Smooth muscle cell (in vitro differentiated cells): Measurements from ENCODE around the gene ETNK2. TPM values are rescaled to one million over a fixed set of nuclear protein-coding genes. Genes with fewer than 3 reads are reported as not detected.

Experiments
- DNase-seq: peaks from one replicate; lab custom pipeline; 2025; ENCODE audit not compliant: unreplicated experiment; lab: John Stamatoyannopoulos, UW
- H2AFZ ChIP-seq: fragments of 200-600 bp; sonication (generic); 2 replicates; pipeline ENCODE4 v1.6.0; 2016; ENCODE audit warnings: antibody characterized with exemption, low read depth, mild to moderate bottlenecking
- H3F3A ChIP-seq: fragments of 200-600 bp; sonication (generic); 2 replicates; pipeline ENCODE4 v1.6.0; 2017; ENCODE audit warnings: antibody characterized with exemption, low read depth
- H3K27ac ChIP-seq: fragments of 200-600 bp; sonication (generic); 2 replicates; pipeline ENCODE4 v1.5.1; 2016; ENCODE audit warnings: low read depth, mild to moderate bottlenecking
- H3K27me3 ChIP-seq: fragments of 200-600 bp; sonication (generic); 2 replicates; pipeline ENCODE4 v1.6.1; 2016; ENCODE audit warnings: low read depth, mild to moderate bottlenecking
- H3K36me3 ChIP-seq: fragments of 200-600 bp; sonication (generic); 2 replicates; pipeline ENCODE4 v1.5.1; 2016; ENCODE audit warnings: low read depth
- H3K4me1 ChIP-seq: fragments of 200-600 bp; sonication (generic); 2 replicates; pipeline ENCODE4 v1.5.1; 2016; ENCODE audit warnings: low read depth
- H3K4me2 ChIP-seq: fragments of 200-600 bp; sonication (generic); 2 replicates; pipeline ENCODE4 v1.6.0; 2016; ENCODE audit warnings: mild to moderate bottlenecking
- H3K4me3 ChIP-seq: fragments of 200-600 bp; sonication (generic); 2 replicates; pipeline ENCODE4 v1.5.1; 2016; ENCODE audit warnings: mild to moderate bottlenecking
- H3K79me2 ChIP-seq: fragments of 200-600 bp; sonication (generic); 2 replicates; pipeline ENCODE4 v1.6.0; 2016; ENCODE audit warnings: low read depth, mild to moderate bottlenecking
- H3K9ac ChIP-seq: fragments of 200-600 bp; sonication (generic); 2 replicates; pipeline ENCODE4 v1.6.0; 2016; ENCODE audit warnings: low read depth
- H3K9me3 ChIP-seq: fragments of 200-600 bp; sonication (generic); replicated peaks from 2 replicates; pipeline ENCODE4 v1.5.1; 2016; ENCODE audit warnings: low read depth
- H4K20me1 ChIP-seq: fragments of 200-600 bp; sonication (generic); 2 replicates; pipeline ENCODE4 v1.6.0; 2016; ENCODE audit warnings: low read depth
- WGBS: methylation state at CpG from one replicate; pipeline ENCODE4 v1.1.7; 2016; ENCODE audit warnings: low lambda C conversion rate; 5-methylcytosine and 5-hydroxymethylcytosine counted together
- polyA plus RNA-seq: library from polyadenylated mRNA; unstranded; fragments of >200 nt; fragmentation: Nextera tagmentation; extraction: Ambion mirVana; gene quantifications from 2 replicates; pipeline ENCODE4 v1.2.1, GENCODE V29; 2016
- total RNA-seq: library from RNA; depleted of rRNA; stranded (reverse); fragments of >200 nt; gene quantifications from 2 replicates; pipeline ENCODE4 v1.2.3, GENCODE V29; 2014
- TF ChIP-seq, protein P1 (sequence below): fragments of 200-600 bp; sonication (generic); IDR thresholded peaks from 2 replicates; pipeline ENCODE4 v1.5.1; 2017; ENCODE audit warnings: borderline replicate concordance, mild to moderate bottlenecking, antibody characterized with exemption; ENCODE audit not compliant: insufficient read depth, poor library complexity, severe bottlenecking

The ETNK2 gene
- total and polyA plus RNA-seq, 2 experiments from 2014 or later, result 8.9 to 21.4 TPM

DNA sequence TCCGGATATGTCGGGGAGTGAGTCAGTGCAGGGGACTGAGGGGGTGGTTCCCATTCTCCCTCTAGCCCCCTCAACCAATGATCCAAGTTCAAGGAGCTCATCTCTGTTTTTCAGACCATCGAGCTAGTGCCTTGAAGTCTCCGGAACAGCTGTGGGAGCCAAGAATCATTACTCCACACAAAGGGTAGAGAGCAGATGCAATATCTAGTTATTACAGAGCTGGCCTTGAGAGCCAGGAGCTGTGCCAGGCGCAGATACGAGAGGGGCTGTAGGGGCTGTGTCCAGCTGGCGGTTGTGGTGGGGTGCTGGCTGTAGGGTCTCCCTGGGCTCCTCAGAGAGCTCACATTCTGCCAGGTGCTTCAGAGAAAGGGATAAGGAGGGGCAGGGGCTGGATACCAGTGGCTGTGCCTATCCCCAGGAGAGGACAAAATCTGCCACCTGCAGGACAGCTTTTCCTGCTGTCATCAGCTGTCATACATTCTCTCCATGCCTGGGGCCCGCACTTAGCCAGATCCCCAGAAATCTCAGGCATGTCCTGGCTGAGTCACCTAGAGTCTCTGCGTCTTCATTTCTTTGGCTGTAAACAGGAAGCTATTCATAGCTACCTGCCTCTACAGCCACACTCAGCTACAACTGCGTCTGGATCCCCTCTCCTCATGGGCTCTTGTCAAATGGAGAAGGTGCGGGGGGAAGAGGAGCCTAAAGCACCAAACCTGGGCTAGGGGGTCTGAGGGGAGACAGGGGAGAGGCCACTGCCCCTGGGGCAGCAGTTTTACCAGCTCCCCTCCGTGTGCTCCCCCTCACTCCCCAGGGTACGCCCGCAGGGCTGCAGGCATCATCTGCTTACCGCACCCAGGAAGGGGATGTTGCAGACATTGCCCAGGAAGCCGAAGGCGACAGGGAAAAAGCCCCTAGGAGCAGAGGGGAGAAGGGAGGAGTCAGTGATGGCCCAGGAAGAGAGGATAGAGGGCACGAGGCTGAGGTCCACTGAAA lies 46.8 kb upstream of the ETNK2 start:
- Histone ChIP-seq H3K27me3 (peaks cover 38% of the 10 kb centered on the region), H3K9me3 (no peaks in the 10 kb centered on the region), H3K36me3 (no peaks in the 10 kb centered on the region), H4K20me1 (no peaks in the 10 kb centered on the region), H3K4me3 (no peak overlapping the region), H3K9ac (peak overlapping the region; percentile 36), H3K79me2 (no peaks in the 10 kb centered on the region), H3F3A (no peaks in the 10 kb centered on the region), H3K4me2 (peak overlapping the region; percentile 54), H3K27ac (peak overlapping the region; percentile 73), H3K4me1 (no peaks in the 10 kb centered on the region), H2AFZ (peak overlapping the region; percentile 3)
- WGBS, result 67% methylated on average over 18 of the region's 18 CpGs
- TF ChIP-seq, protein P1, sequence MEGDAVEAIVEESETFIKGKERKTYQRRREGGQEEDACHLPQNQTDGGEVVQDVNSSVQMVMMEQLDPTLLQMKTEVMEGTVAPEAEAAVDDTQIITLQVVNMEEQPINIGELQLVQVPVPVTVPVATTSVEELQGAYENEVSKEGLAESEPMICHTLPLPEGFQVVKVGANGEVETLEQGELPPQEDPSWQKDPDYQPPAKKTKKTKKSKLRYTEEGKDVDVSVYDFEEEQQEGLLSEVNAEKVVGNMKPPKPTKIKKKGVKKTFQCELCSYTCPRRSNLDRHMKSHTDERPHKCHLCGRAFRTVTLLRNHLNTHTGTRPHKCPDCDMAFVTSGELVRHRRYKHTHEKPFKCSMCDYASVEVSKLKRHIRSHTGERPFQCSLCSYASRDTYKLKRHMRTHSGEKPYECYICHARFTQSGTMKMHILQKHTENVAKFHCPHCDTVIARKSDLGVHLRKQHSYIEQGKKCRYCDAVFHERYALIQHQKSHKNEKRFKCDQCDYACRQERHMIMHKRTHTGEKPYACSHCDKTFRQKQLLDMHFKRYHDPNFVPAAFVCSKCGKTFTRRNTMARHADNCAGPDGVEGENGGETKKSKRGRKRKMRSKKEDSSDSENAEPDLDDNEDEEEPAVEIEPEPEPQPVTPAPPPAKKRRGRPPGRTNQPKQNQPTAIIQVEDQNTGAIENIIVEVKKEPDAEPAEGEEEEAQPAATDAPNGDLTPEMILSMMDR, result peak; percentile 18
- DNase-seq, result no peak

DNA sequence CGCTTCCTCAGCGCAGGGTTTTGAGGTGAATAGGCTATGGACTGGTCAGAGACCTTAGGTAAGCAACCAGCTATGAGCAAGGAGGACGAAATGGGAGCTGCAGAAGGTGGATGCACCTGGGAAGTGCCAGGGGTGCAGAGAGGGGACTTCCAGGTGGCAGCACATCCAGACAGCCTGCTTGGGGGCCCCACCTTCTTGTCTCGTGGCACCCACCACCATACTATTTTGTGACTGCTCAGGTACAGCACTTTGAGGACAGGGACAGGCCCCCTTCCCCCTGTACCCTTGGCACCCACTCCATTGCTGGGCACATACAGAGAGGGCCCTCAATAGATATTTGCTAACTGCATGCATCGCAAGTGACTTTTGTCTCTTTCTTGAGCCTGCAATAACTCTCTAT lies 45.2 kb upstream of the ETNK2 start:
- Histone ChIP-seq H3K9ac (no peak overlapping the region), H3K9me3 (no peaks in the 10 kb centered on the region), H3F3A (no peaks in the 10 kb centered on the region), H3K4me2 (no peak overlapping the region), H4K20me1 (no peaks in the 10 kb centered on the region), H3K27ac (no peak overlapping the region), H3K27me3 (peaks cover 46% of the 10 kb centered on the region), H2AFZ (no peak overlapping the region), H3K4me1 (no peaks in the 10 kb centered on the region), H3K36me3 (no peaks in the 10 kb centered on the region), H3K79me2 (no peaks in the 10 kb centered on the region), H3K4me3 (no peak overlapping the region)
- no peak for DNase-seq
- WGBS, result 86% methylated on average over 5 of the region's 5 CpGs
- TF ChIP-seq, protein P1, result no peak

DNA sequence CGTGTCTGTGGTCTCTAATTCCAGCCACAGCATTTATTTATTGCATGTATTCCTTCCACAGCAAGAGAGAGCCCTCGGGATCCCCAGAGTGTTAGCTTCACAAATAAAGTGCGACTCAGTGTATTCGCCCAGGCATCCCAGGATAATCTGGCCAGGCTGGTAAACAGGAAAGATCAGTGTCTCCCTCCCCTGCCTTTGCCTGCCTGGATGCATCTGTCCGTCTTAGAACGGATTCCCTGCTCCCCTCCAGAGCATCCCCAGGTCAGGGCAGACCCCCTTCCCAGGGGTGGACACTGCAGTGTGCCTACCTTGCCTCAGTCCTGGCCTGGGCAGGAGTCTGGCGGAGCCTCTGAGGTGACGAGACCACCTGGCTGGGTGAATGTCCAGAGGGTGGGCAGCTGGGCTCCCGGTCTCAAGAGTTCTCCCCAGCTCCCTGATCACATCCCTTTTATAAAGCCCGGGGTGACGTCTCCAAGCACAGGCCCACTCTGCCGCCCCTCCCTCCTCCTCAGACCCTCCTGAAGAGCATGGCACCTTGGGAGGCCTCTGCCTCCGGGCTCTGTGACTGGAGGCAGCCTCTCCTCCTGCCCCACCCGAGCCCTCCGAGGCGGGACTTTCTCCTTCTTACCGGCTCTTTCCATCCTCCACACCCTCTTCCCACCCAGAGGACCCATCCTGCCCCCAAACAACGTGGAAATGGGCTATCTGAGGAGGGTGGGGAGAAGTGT lies 44.4 kb upstream of the ETNK2 start, which contains the start of gene KISS1:
KISS1 (minus strand) TSS at position 424 of the 728 bp plus-strand sequence. CDS start 3,615 bp downstream, outside the sequence.
- no peak within 1 kb of the TSS for H2AFZ ChIP-seq
- no peak for DNase-seq
- TF ChIP-seq, protein P1, result no peak
- H3K4me1 ChIP-seq, result no peaks in the 10 kb centered on the region
- peaks cover 54% of the 10 kb centered on the region for H3K27me3 ChIP-seq
- WGBS, result 67% methylated on average over 18 of the region's 18 CpGs
- H3K79me2 ChIP-seq, result no peaks in the 10 kb centered on the region
- no peaks in the 10 kb centered on the region for H3K9me3 ChIP-seq
- H3K27ac ChIP-seq, result no peak within 1 kb of the TSS
- no peak within 1 kb of the TSS for H3K4me2 ChIP-seq
- H3K4me3 ChIP-seq, result no peak within 1 kb of the TSS
- H3K36me3 ChIP-seq, result no peaks in the 10 kb centered on the region
- no peak within 1 kb of the TSS for H3K9ac ChIP-seq
- H4K20me1 ChIP-seq, result no peaks in the 10 kb centered on the region
- no peaks in the 10 kb centered on the region for H3F3A ChIP-seq
